Measurements from ENCODE around the gene CDKN1C.
"Not testable (repeated sequence)": the region's sequence is repeated elsewhere in the genome, so short reads cannot be mapped to it uniquely, and the experiment has no call there.

The CDKN1C gene

GRCh38 chr11:2909133-2909902 is 23.7 kb upstream of the CDKN1C start:
- no peak for DNase-seq (ENCODE audit: low read depth in 2 of 2, low spot score in 1 of 2)

GRCh38 chr11:2908130-2908529 is 22.6 kb upstream of the CDKN1C start:
- no peak for DNase-seq (ENCODE audit: low read depth in 2 of 2, low spot score in 1 of 2)

- not testable (repeated sequence) for DNase-seq (ENCODE audit: low read depth in 2 of 2, low spot score in 1 of 2)
These were observed 19.7 kb upstream of the CDKN1C start for GRCh38 chr11:2905299-2905698.

GRCh38 chr11:2904153-2905052 is 18.8 kb upstream of the CDKN1C start:
- no peak for DNase-seq (ENCODE audit: low read depth in 2 of 2, low spot score in 1 of 2)

GRCh38 chr11:2903672-2904011 is 18.1 kb upstream of the CDKN1C start:
- no peak for DNase-seq (ENCODE audit: low read depth in 2 of 2, low spot score in 1 of 2)

GRCh38 chr11:2902784-2903671 is 17.5 kb upstream of the CDKN1C start:
- no peak for DNase-seq (ENCODE audit: low read depth in 2 of 2, low spot score in 1 of 2)

- peak; percentile 63 to 81 for DNase-seq (ENCODE audit: low read depth in 2 of 2, low spot score in 1 of 2)
These were observed 16.5 kb upstream of the CDKN1C start for GRCh38 chr11:2901854-2902783.

GRCh38 chr11:2901196-2901796 is 15.7 kb upstream of the CDKN1C start:
- no peak for DNase-seq (ENCODE audit: low read depth in 2 of 2, low spot score in 1 of 2)

GRCh38 chr11:2899080-2899783 is 13.7 kb upstream of the CDKN1C start:
- DNase-seq (ENCODE audit: low read depth in 2 of 2, low spot score in 1 of 2), result no peak

GRCh38 chr11:2898366-2899079 is 12.9 kb upstream of the CDKN1C start:
- DNase-seq (ENCODE audit: low read depth in 2 of 2, low spot score in 1 of 2), result peak; percentile 33 to 37

GRCh38 chr11:2897048-2897447 is 11.5 kb upstream of the CDKN1C start:
- DNase-seq (ENCODE audit: low read depth in 2 of 2, low spot score in 1 of 2), result no peak

GRCh38 chr11:2896047-2896446 is 10.5 kb upstream of the CDKN1C start:
- DNase-seq (ENCODE audit: low read depth in 2 of 2, low spot score in 1 of 2), result no peak

GRCh38 chr11:2893935-2894334 is 8.4 kb upstream of the CDKN1C start:
- no peak for DNase-seq (ENCODE audit: low read depth in 2 of 2, low spot score in 1 of 2)

- DNase-seq (ENCODE audit: low read depth in 2 of 2, low spot score in 1 of 2), result no peak
These were observed 7.5 kb upstream of the CDKN1C start for GRCh38 chr11:2892967-2893528.

GRCh38 chr11:2892215-2892966 is 6.8 kb upstream of the CDKN1C start:
- DNase-seq (ENCODE audit: low read depth in 2 of 2, low spot score in 1 of 2), result peak in 1 of 2 donors; percentile 32

- DNase-seq (ENCODE audit: low read depth in 2 of 2, low spot score in 1 of 2), result no peak
These were observed 6.0 kb upstream of the CDKN1C start for GRCh38 chr11:2891326-2892214.

Measured in stimulated activated CD8-positive, alpha-beta memory T cell treated with anti-CD3 and anti-CD28 coated beads, Interleukin-4, amount 100 ng/mL, for 4 hours (primary cell).